A549 (cell line): ENCODE data around the gene RCAN2. TPM values are rescaled to one million over a fixed set of nuclear protein-coding genes. Genes with fewer than 3 reads are reported as not detected.

Source experiments
- ATAC-seq, 2 experiments: fragments of 200-7000 bp in 1 of 2; fragments of >200 bp in 1 of 2; cut with Nextera tagmentation in 1 of 2; cut with Tn5 transposase in 1 of 2; 3 replicates each; pipeline versions ENCODE4 v1.8.0 to v1.9.1; 2018 to 2020; ENCODE audit warnings: mild to moderate bottlenecking in 1 of 2, moderate library complexity in 1 of 2
- CTCF ChIA-PET: fragments of 300-600 bp; sonication (Branson Sonifier 250); formaldehyde crosslinking; extraction: SDS; loops from one replicate; lab custom pipeline; 2021; ENCODE audit warnings: antibody characterized with exemption, inconsistent platforms; lab: Yijun Ruan, JAX
- POLR2A ChIA-PET: fragments of 350-600 bp; formaldehyde crosslinking; extraction: SDS; loops from one replicate; lab custom pipeline; 2021; ENCODE audit warnings: antibody characterized with exemption, inconsistent platforms; lab: Yijun Ruan, JAX
- DNase-seq, 2 experiments: peaks; one replicate each; pipeline versions ENCODE4 v3.0.0 to v3.0.0-alpha.2; 2011 to 2016; ENCODE audit warnings: low read depth in 1 of 2, low spot score in 1 of 2
- FAIRE-seq: peaks from 2 replicates; lab custom pipeline; 2011; peaks lifted over from hg19 to GRCh38; lab: Jason Lieb, UNC
- H3K27ac ChIP-seq, 2 experiments: fragments of >200 bp; sonication (Bioruptor Twin); formaldehyde crosslinking; 3 replicates each; pipeline ENCODE4 v1.5.1; 2016 to 2017
- H3K4me1 ChIP-seq: fragments of >200 bp; sonication (Bioruptor Twin); formaldehyde crosslinking; 3 replicates; pipeline ENCODE4 v1.6.1; 2016
- H3K4me2 ChIP-seq: fragments of >200 bp; sonication (Bioruptor Twin); formaldehyde crosslinking; 3 replicates; pipeline ENCODE4 v1.6.1; 2016
- H3K4me3 ChIP-seq: fragments of >200 bp; sonication (Bioruptor Twin); formaldehyde crosslinking; 3 replicates; pipeline ENCODE4 v1.5.1; 2016
- H3K9me3 ChIP-seq: fragments of >200 bp; sonication (Bioruptor Twin); formaldehyde crosslinking; 3 replicates; pipeline ENCODE4 v1.6.1; 2016
- BCL3 ChIP-seq: fragments of >200 bp; sonication (Bioruptor Twin); formaldehyde crosslinking; IDR thresholded peaks from 3 replicates; pipeline ENCODE4 v1.6.1; 2016
- CBX2 ChIP-seq: fragments of 200-600 bp; sonication (generic); IDR thresholded peaks from 2 replicates; pipeline ENCODE4 v1.6.1; 2016; ENCODE audit warnings: low read depth, mild to moderate bottlenecking, borderline replicate concordance
- CBX8 ChIP-seq: fragments of 200-600 bp; sonication (generic); IDR thresholded peaks from 2 replicates; pipeline ENCODE4 v1.6.1; 2016
- CEBPB ChIP-seq, 2 experiments: fragments of >200 bp in 1 of 2; sonication (Bioruptor Twin) in 1 of 2; formaldehyde crosslinking in 1 of 2; IDR thresholded peaks; 2 replicates each; pipeline ENCODE4 v1.6.1; 2012 to 2016
- CHD2 ChIP-seq: fragments of 150-350 bp; IDR thresholded peaks from 2 replicates; pipeline ENCODE4 v1.6.1; 2014; ENCODE audit warnings: low read length; ENCODE audit not compliant: partially characterized antibody
- EP300 ChIP-seq, 2 experiments: fragments of >200 bp; sonication (Bioruptor Twin); formaldehyde crosslinking; IDR thresholded peaks; 2 replicates in 1 of 2; 3 replicates in 1 of 2; pipeline ENCODE4 v1.6.1; 2016 to 2017
- FOXS1 ChIP-seq: fragments of 250-450 bp; sonication (Bioruptor Pico); IDR thresholded peaks from 2 replicates; pipeline ENCODE4 v1.5.0; 2020; ENCODE audit warnings: mild to moderate bottlenecking, moderate library complexity
- GATA3 ChIP-seq: IDR thresholded peaks from 2 replicates; pipeline ENCODE4 v1.6.1; 2012; ENCODE audit warnings: borderline replicate concordance
- HDAC2 ChIP-seq: fragments of 200-600 bp; sonication (generic); IDR thresholded peaks from 2 replicates; pipeline ENCODE4 v1.6.1; 2016
- HEYL ChIP-seq: fragments of 250-450 bp; sonication (Bioruptor Pico); IDR thresholded peaks from 2 replicates; pipeline ENCODE4 v1.8.0; 2021; ENCODE audit warnings: mild to moderate bottlenecking, moderate library complexity
- HOXA7 ChIP-seq: fragments of 250-450 bp; sonication (Bioruptor Pico); IDR thresholded peaks from 2 replicates; pipeline ENCODE4 v1.5.0; 2020; ENCODE audit warnings: mild to moderate bottlenecking, moderate library complexity
- JUNB ChIP-seq: fragments of >200 bp; sonication (Bioruptor Twin); formaldehyde crosslinking; IDR thresholded peaks from 2 replicates; pipeline ENCODE4 v1.6.1; 2016
- MAFK ChIP-seq: fragments of 450-650 bp; IDR thresholded peaks from 2 replicates; pipeline ENCODE4 v1.6.1; 2014; ENCODE audit not compliant: partially characterized antibody
- NR3C1 ChIP-seq: fragments of >200 bp; sonication (Bioruptor Twin); formaldehyde crosslinking; IDR thresholded peaks from 3 replicates; pipeline ENCODE4 v1.6.1; 2017
- RAD21 ChIP-seq, 2 experiments: fragments of >200 bp in 1 of 2; sonication (Bioruptor Twin) in 1 of 2; formaldehyde crosslinking in 1 of 2; IDR thresholded peaks in 1 of 2; conservative IDR thresholded peaks in 1 of 2; 2 replicates in 1 of 2; 3 replicates in 1 of 2; pipeline ENCODE4 v1.6.1; 2012 to 2018; ENCODE audit warnings: inconsistent platforms in 1 of 2
- REST ChIP-seq: fragments of 200-600 bp; sonication (generic); IDR thresholded peaks from 2 replicates; pipeline ENCODE4 v1.6.1; 2016; ENCODE audit warnings: antibody characterized with exemption, mild to moderate bottlenecking, moderate library complexity
- TFCP2L1 ChIP-seq: fragments of 250-450 bp; sonication (Bioruptor Pico); IDR thresholded peaks from 2 replicates; pipeline ENCODE4 v1.5.0; 2021; ENCODE audit warnings: mild to moderate bottlenecking
- USF2 ChIP-seq: fragments of 450-650 bp; IDR thresholded peaks from 2 replicates; pipeline ENCODE4 v1.6.1; 2014; ENCODE audit warnings: antibody characterized with exemption
- ZFP36 ChIP-seq: fragments of 450-650 bp; IDR thresholded peaks from 2 replicates; pipeline ENCODE4 v1.6.1; 2014; ENCODE audit warnings: borderline replicate concordance; ENCODE audit not compliant: partially characterized antibody
- ZSCAN20 ChIP-seq: fragments of 250-450 bp; sonication (Bioruptor Pico); IDR thresholded peaks from 2 replicates; pipeline ENCODE4 v1.8.0; 2022; ENCODE audit warnings: mild to moderate bottlenecking, moderate library complexity
- WGBS: methylation state at CpG from one replicate; pipeline ENCODE4 v1.1.6; 2017; ENCODE audit errors: missing lambda C conversion rate; 5-methylcytosine and 5-hydroxymethylcytosine counted together
- polyA plus RNA-seq, 4 experiments: library from polyadenylated mRNA; depleted of rRNA in 3 of 4; stranded (reverse); fragments of >200 nt; fragmentation: RNase III in 1 of 4; extraction: RNeasy Plus Mini Kit Qiagen cat#74134 plus additional on column Dnase treatment in 1 of 4; gene quantifications; 2 replicates in 3 of 4; 3 replicates in 1 of 4; pipeline ENCODE4 v1.2.3, GENCODE V29; 2011 to 2017
- TF ChIP-seq, protein P1 (sequence below): fragments of 250-450 bp; sonication (Bioruptor Pico); IDR thresholded peaks from 2 replicates; pipeline ENCODE4 v1.5.0; 2021; ENCODE audit warnings: mild to moderate bottlenecking, moderate library complexity, borderline replicate concordance
- TF ChIP-seq, protein P2 (sequence below): fragments of >200 bp; sonication (Bioruptor Twin); formaldehyde crosslinking; IDR thresholded peaks from 3 replicates; pipeline ENCODE4 v1.5.1; 2016

RCAN2 gene
- polyA plus RNA-seq, 2 of the 4 experiments (the other 2 are of a cell fraction), result not detected

- 24% methylated on average over 3 of the region's 3 CpGs for WGBS
These were observed 37.4 kb downstream of the RCAN2 start for GRCh38 chr6:46453741-46454316.

DNA sequence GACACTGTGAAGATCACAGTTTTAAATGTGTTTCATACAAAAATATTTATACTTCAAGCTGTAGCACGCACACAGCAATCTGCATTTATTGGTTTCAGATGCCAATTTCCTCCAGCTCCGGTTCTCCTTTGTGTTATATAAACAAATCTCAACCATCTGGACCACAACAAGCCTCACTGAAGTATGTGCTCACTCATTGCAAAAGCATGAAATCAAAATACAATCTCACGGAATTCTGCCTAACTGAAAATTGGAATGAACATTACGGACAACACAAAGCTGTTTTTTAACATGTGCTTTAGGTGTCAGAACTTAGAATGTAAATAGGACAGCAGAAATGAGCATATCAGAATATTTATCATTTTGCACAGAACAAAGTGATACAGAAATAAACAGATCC lies 38.0 kb downstream of the RCAN2 start:
- TF ChIP-seq CBX8, result no peak
- TF ChIP-seq NR3C1, result no peak
- no peak for TF ChIP-seq JUNB
- no peak for TF ChIP-seq HOXA7
- no peak for TF ChIP-seq CHD2
- TF ChIP-seq CEBPB (IDR thresholded peaks at IDR 0.05), result no peak
- no peak for TF ChIP-seq GATA3
- no peak for TF ChIP-seq EP300 (IDR thresholded peaks at IDR 0.05)
- TF ChIP-seq, protein P1, sequence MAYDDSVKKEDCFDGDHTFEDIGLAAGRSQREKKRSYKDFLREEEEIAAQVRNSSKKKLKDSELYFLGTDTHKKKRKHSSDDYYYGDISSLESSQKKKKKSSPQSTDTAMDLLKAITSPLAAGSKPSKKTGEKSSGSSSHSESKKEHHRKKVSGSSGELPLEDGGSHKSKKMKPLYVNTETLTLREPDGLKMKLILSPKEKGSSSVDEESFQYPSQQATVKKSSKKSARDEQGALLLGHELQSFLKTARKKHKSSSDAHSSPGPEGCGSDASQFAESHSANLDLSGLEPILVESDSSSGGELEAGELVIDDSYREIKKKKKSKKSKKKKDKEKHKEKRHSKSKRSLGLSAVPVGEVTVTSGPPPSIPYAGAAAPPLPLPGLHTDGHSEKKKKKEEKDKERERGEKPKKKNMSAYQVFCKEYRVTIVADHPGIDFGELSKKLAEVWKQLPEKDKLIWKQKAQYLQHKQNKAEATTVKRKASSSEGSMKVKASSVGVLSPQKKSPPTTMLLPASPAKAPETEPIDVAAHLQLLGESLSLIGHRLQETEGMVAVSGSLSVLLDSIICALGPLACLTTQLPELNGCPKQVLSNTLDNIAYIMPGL (CRISPR knock-in tag), result no peak
- no peak for TF ChIP-seq HDAC2
- no peak for TF ChIP-seq ZSCAN20 (CRISPR knock-in tag)
- no peak for TF ChIP-seq CBX2
- no peak for TF ChIP-seq MAFK
- no peak for TF ChIP-seq FOXS1
- no peak for TF ChIP-seq TFCP2L1 (CRISPR knock-in tag)
- TF ChIP-seq ZFP36, result no peak
- TF ChIP-seq, protein P2, sequence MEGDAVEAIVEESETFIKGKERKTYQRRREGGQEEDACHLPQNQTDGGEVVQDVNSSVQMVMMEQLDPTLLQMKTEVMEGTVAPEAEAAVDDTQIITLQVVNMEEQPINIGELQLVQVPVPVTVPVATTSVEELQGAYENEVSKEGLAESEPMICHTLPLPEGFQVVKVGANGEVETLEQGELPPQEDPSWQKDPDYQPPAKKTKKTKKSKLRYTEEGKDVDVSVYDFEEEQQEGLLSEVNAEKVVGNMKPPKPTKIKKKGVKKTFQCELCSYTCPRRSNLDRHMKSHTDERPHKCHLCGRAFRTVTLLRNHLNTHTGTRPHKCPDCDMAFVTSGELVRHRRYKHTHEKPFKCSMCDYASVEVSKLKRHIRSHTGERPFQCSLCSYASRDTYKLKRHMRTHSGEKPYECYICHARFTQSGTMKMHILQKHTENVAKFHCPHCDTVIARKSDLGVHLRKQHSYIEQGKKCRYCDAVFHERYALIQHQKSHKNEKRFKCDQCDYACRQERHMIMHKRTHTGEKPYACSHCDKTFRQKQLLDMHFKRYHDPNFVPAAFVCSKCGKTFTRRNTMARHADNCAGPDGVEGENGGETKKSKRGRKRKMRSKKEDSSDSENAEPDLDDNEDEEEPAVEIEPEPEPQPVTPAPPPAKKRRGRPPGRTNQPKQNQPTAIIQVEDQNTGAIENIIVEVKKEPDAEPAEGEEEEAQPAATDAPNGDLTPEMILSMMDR, result no peak
- no peak for TF ChIP-seq REST
- TF ChIP-seq BCL3, result no peak
- TF ChIP-seq RAD21 (conservative IDR thresholded peaks at IDR 0.05 in 1 of 2, IDR thresholded peaks at IDR 0.05 in 1 of 2), result no peak

More at GRCh38 chr6:46453741-46454316, 37.4 kb downstream of the RCAN2 start:
- Histone ChIP-seq H3K4me3 (no peak overlapping the region), H3K4me1 (no peaks in the 10 kb centered on the region), H3K4me2 (no peak overlapping the region), H3K27ac (no peak overlapping the region), H3K9me3 (no peaks in the 10 kb centered on the region)
- POLR2A ChIA-PET, result no interaction called here
- CTCF ChIA-PET, result no interaction called here
- no peak for DNase-seq
- no peak for FAIRE-seq
- TF ChIP-seq USF2, result no peak
- no peak for TF ChIP-seq MAFK
- TF ChIP-seq HEYL (CRISPR knock-in tag), result no peak
- TF ChIP-seq GATA3, result no peak
- ATAC-seq, result no peak

More for the DNA sequence above, 38.0 kb downstream of the RCAN2 start:
- Histone ChIP-seq H3K4me1 (no peaks in the 10 kb centered on the region), H3K9me3 (no peaks in the 10 kb centered on the region), H3K4me2 (no peak overlapping the region), H3K27ac (no peak overlapping the region), H3K4me3 (no peak overlapping the region)
- 8% methylated on average over 4 of the region's 4 CpGs for WGBS
- ChIA-PET CTCF (no interaction called here), POLR2A (no interaction called here)
- ATAC-seq, result no peak
- no peak for FAIRE-seq
- DNase-seq, result no peak
